Measurements from ENCODE around the gene CNR2. TPM values are rescaled to one million over a fixed set of nuclear protein-coding genes. Genes with fewer than 3 reads are reported as not detected.

CNR2 gene
- polyA plus RNA-seq, 2 of the 4 experiments (the other 2 are of a cell fraction), result not detected

DNA sequence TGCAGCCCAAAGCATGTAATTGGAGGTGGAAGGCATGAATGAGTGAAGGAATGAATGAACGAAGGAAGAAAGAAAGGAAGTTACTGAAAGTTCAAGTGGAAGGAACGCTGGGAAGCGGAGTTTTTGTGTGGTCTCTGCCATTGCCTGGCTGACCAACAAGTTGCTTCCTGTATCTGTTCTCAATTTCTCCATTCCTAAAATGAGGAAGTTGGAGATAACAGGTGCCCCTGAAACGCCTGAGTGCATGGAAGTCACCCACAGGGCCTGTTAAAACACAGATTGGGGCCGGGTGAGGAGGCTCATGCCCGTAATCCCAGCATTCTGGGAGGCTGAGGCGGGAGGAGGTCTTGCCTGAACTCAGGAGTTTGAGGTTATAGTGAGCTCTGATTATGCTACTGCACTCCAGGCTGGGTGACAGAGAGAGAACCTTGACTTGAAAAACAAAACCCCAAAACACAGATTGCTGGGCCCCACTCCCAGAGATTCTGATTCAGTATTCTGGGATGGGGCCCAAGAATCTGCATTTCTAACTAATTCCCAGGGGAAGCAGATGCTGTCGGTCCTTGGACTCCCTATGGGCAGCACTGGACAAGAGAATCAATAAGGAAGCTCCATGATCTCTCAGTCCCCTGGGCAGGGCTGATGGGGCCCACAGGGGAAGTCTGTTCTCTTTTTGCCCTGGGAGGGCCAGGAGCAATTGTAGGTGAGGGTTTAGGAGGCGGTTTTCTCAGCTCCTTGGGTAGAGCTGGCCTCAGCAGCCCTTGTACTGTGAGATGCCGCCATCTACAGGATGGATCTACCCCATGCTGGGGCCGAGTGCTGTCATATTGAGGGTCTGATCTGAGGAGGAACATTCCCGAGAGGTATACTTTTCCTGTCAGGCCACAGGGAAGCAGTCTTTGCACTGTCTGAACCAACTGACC, 3.3 kb upstream of the CNR2 start (continued):
- TF ChIP-seq, protein P1, sequence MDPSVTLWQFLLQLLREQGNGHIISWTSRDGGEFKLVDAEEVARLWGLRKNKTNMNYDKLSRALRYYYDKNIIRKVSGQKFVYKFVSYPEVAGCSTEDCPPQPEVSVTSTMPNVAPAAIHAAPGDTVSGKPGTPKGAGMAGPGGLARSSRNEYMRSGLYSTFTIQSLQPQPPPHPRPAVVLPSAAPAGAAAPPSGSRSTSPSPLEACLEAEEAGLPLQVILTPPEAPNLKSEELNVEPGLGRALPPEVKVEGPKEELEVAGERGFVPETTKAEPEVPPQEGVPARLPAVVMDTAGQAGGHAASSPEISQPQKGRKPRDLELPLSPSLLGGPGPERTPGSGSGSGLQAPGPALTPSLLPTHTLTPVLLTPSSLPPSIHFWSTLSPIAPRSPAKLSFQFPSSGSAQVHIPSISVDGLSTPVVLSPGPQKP (IDR thresholded peaks at IDR 0.05; ENCODE audit: low read depth, low read length), result no peak
- TF ChIP-seq POLR2AphosphoS2 (conservative IDR thresholded peaks at IDR 0.05; ENCODE audit: low read length) (no peak), RAD21 (conservative IDR thresholded peaks at IDR 0.05 in 1 of 2, IDR thresholded peaks at IDR 0.05 in 1 of 2) (peak; percentile 72 to 85), NFE2L2 (conservative IDR thresholded peaks at IDR 0.05; ENCODE audit: low read length) (no peak), FOSL2 (IDR thresholded peaks at IDR 0.05) (no peak), FOSL2 (CRISPR knock-in tag; IDR thresholded peaks at IDR 0.05) (no peak), RFX5 (IDR thresholded peaks at IDR 0.05) (no peak), FOXS1 (CRISPR knock-in tag; IDR thresholded peaks at IDR 0.05) (no peak), HDAC2 (IDR thresholded peaks at IDR 0.05) (no peak), ZSCAN20 (CRISPR knock-in tag; IDR thresholded peaks at IDR 0.05) (no peak), BHLHE40 (IDR thresholded peaks at IDR 0.05; ENCODE audit: low read depth, low read length) (no peak)
- TF ChIP-seq, protein P2, sequence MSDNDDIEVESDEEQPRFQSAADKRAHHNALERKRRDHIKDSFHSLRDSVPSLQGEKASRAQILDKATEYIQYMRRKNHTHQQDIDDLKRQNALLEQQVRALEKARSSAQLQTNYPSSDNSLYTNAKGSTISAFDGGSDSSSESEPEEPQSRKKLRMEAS (IDR thresholded peaks at IDR 0.05), result no peak
- TF ChIP-seq, protein P3, sequence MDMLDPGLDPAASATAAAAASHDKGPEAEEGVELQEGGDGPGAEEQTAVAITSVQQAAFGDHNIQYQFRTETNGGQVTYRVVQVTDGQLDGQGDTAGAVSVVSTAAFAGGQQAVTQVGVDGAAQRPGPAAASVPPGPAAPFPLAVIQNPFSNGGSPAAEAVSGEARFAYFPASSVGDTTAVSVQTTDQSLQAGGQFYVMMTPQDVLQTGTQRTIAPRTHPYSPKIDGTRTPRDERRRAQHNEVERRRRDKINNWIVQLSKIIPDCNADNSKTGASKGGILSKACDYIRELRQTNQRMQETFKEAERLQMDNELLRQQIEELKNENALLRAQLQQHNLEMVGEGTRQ (IDR thresholded peaks at IDR 0.05), result no peak
- TF ChIP-seq, protein P4, sequence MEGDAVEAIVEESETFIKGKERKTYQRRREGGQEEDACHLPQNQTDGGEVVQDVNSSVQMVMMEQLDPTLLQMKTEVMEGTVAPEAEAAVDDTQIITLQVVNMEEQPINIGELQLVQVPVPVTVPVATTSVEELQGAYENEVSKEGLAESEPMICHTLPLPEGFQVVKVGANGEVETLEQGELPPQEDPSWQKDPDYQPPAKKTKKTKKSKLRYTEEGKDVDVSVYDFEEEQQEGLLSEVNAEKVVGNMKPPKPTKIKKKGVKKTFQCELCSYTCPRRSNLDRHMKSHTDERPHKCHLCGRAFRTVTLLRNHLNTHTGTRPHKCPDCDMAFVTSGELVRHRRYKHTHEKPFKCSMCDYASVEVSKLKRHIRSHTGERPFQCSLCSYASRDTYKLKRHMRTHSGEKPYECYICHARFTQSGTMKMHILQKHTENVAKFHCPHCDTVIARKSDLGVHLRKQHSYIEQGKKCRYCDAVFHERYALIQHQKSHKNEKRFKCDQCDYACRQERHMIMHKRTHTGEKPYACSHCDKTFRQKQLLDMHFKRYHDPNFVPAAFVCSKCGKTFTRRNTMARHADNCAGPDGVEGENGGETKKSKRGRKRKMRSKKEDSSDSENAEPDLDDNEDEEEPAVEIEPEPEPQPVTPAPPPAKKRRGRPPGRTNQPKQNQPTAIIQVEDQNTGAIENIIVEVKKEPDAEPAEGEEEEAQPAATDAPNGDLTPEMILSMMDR (IDR thresholded peaks at IDR 0.05), result peak; percentile 61
- TF ChIP-seq, protein P5, sequence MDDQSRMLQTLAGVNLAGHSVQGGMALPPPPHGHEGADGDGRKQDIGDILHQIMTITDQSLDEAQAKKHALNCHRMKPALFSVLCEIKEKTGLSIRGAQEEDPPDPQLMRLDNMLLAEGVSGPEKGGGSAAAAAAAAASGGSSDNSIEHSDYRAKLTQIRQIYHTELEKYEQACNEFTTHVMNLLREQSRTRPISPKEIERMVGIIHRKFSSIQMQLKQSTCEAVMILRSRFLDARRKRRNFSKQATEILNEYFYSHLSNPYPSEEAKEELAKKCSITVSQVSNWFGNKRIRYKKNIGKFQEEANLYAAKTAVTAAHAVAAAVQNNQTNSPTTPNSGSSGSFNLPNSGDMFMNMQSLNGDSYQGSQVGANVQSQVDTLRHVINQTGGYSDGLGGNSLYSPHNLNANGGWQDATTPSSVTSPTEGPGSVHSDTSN (IDR thresholded peaks at IDR 0.05), result no peak

DNA sequence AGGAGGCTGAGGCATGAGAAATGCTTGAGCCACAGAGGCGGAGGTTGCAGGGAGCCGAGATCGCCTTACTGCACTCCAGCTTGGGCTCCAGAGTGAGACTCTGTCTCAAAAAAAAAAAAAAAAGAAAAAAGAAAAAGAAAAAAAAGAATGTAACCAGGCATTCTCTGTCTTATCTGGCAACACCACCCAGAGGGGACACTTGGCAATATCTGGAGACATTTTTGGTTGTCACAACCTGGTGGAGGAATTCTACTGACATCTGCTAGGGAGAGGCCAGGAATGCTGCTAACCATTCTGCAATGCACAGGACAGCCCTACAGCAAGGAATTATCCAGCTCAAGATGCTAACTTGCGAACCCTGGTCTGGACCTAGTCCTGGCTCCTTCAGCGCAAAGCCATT, 2.3 kb upstream of the CNR2 start:
- H3K4me3 ChIP-seq, result no peak overlapping the region

DNA sequence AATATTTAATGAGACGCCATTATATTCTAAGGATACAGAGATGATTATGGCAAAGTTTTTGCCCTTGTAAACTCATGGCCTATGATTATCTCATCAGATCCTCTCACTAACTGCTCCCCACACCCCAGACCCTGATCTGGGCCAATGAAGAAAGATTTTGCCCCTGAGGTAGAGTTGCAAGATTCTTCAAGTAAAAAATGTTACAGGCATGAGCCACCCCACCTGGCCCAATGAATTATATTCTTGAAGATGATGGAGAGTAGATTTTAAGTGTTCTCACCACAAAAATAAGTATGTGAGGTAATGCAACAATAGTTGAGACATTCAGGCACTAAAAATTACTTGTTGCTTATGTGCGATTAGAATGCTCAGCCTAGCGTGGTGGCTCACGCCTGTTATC, 1.8 kb upstream of the CNR2 start:
- WGBS (ENCODE audit: missing lambda C conversion rate), result 93% methylated on average over 4 of the region's 4 CpGs
- ATAC-seq, result no peak
- TF ChIP-seq, protein P6, sequence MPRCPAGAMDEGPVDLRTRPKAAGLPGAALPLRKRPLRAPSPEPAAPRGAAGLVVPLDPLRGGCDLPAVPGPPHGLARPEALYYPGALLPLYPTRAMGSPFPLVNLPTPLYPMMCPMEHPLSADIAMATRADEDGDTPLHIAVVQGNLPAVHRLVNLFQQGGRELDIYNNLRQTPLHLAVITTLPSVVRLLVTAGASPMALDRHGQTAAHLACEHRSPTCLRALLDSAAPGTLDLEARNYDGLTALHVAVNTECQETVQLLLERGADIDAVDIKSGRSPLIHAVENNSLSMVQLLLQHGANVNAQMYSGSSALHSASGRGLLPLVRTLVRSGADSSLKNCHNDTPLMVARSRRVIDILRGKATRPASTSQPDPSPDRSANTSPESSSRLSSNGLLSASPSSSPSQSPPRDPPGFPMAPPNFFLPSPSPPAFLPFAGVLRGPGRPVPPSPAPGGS (IDR thresholded peaks at IDR 0.05), result no peak
- TF ChIP-seq GATA3 (IDR thresholded peaks at IDR 0.05; ENCODE audit: borderline replicate concordance) (no peak), RFX5 (IDR thresholded peaks at IDR 0.05) (no peak), FOSL2 (IDR thresholded peaks at IDR 0.05) (no peak), FOSL2 (CRISPR knock-in tag; IDR thresholded peaks at IDR 0.05) (no peak), ZNF302 (CRISPR knock-in tag; IDR thresholded peaks at IDR 0.05) (no peak), KDM5A (IDR thresholded peaks at IDR 0.05) (no peak), HOXA7 (CRISPR knock-in tag; IDR thresholded peaks at IDR 0.05) (no peak), ZSCAN20 (CRISPR knock-in tag; IDR thresholded peaks at IDR 0.05) (no peak), CHD2 (IDR thresholded peaks at IDR 0.05; ENCODE audit: low read length, partially characterized antibody) (no peak), FOSB (CRISPR knock-in tag; IDR thresholded peaks at IDR 0.05) (no peak), SMC3 (IDR thresholded peaks at IDR 0.05) (no peak), TFCP2L1 (CRISPR knock-in tag; IDR thresholded peaks at IDR 0.05) (no peak), TP53 (CRISPR knock-in tag; IDR thresholded peaks at IDR 0.05) (no peak), MAFK (IDR thresholded peaks at IDR 0.05; ENCODE audit: partially characterized antibody) (no peak), HDAC2 (IDR thresholded peaks at IDR 0.05) (no peak), CHD4 (IDR thresholded peaks at IDR 0.05; ENCODE audit: borderline replicate concordance) (no peak), RCOR1 (IDR thresholded peaks at IDR 0.05; ENCODE audit: low read depth, low read length) (no peak), EHMT2 (IDR thresholded peaks at IDR 0.05; ENCODE audit: low read depth) (no peak)

More for the DNA sequence above, 2.3 kb upstream of the CNR2 start:
- Histone ChIP-seq H3K27ac (no peak overlapping the region), H3K4me2 (no peak overlapping the region), H3K9me3 (no peaks in the 10 kb centered on the region), H3K4me1 (peaks cover 12% of the 10 kb centered on the region)
- FAIRE-seq, result no peak
- 96% methylated on average over 5 of the region's 5 CpGs for WGBS (ENCODE audit: missing lambda C conversion rate)
- TF ChIP-seq HOXB13 (CRISPR knock-in tag; IDR thresholded peaks at IDR 0.05; ENCODE audit: low read depth), result no peak
- no peak for TF ChIP-seq FOXS1 (CRISPR knock-in tag; IDR thresholded peaks at IDR 0.05)
- TF ChIP-seq RARB (CRISPR knock-in tag; IDR thresholded peaks at IDR 0.05), result no peak
- no peak for DNase-seq (ENCODE audit: low read depth in 1 of 2, low spot score in 1 of 2)
- POLR2A ChIA-PET, result no interaction called here
- no peak for ATAC-seq
- CTCF ChIA-PET, result interaction anchor here (1.7 to 2.8 kb wide), 3 partner anchors 13 to 104 kb away, joined by 7 to 12 read pairs (median 8); partner anchors contain the start of gene FUCA1

More for the DNA sequence above, 1.8 kb upstream of the CNR2 start:
- ChIA-PET CTCF (interaction anchor here (2.5 kb wide), 1 partner anchor 104 kb away, joined by 8 read pairs; no protein-coding TSS in a partner anchor), POLR2A (no interaction called here)
- H3K9me3 ChIP-seq, result no peaks in the 10 kb centered on the region
- peaks cover 6% of the 10 kb centered on the region for H3K4me1 ChIP-seq
- no peak overlapping the region for H3K4me2 ChIP-seq
- H3K4me3 ChIP-seq, result no peak overlapping the region
- H3K27ac ChIP-seq, result no peak overlapping the region
- FAIRE-seq (no peak), DNase-seq (ENCODE audit: low read depth in 1 of 2, low spot score in 1 of 2) (no peak)

Measured in A549 (cell line).